CD14-positive monocyte (primary cell): Measurements from ENCODE around the gene PRSS27. TPM values are rescaled to one million over a fixed set of nuclear protein-coding genes. Genes with fewer than 3 reads are reported as not detected.

Experiments used
- DNase-seq, 3 donors: peaks; one replicate each; pipeline ENCODE4 v3.0.0-alpha.2; 2011 to 2022
- H2AFZ ChIP-seq: 2 replicates; pipeline ENCODE4 v1.6.0; 2012; ENCODE audit warnings: mild to moderate bottlenecking, low read depth, low read length, inconsistent platforms; ENCODE audit not compliant: insufficient read depth, poor library complexity, severe bottlenecking
- H3K27ac ChIP-seq, 2 donors: 1 replicate in 1 of 2; 2 replicates in 1 of 2; pipeline ENCODE4 v1.5.1; 2012 to 2013; ENCODE audit warnings: low read length in 2 of 2, control low read depth in 1 of 2, inconsistent platforms in 1 of 2, low read depth in 1 of 2, mild to moderate bottlenecking in 1 of 2
- H3K27me3 ChIP-seq, 2 donors: one replicate each; pipeline versions ENCODE4 v1.6.0 to v1.6.1; 2011 to 2013; ENCODE audit warnings: low read length in 2 of 2; ENCODE audit not compliant: control insufficient read depth in 2 of 2, insufficient read depth in 2 of 2
- H3K36me3 ChIP-seq, 2 donors: replicated peaks in 1 of 2; 1 replicate in 1 of 2; 2 replicates in 1 of 2; pipeline versions ENCODE4 v1.5.1 to v1.6.1; 2012 to 2013; ENCODE audit warnings: low read length in 2 of 2, control low read depth in 1 of 2, inconsistent platforms in 1 of 2, mild to moderate bottlenecking in 1 of 2; ENCODE audit not compliant: insufficient read depth in 2 of 2, control insufficient read depth in 1 of 2
- H3K4me1 ChIP-seq, 2 donors: 1 replicate in 1 of 2; 2 replicates in 1 of 2; pipeline versions ENCODE4 v1.5.1 to v1.6.1; 2012 to 2013; ENCODE audit warnings: low read length in 2 of 2, control low read depth in 1 of 2, inconsistent platforms in 1 of 2, mild to moderate bottlenecking in 1 of 2, moderate library complexity in 1 of 2; ENCODE audit not compliant: insufficient read depth in 2 of 2, control insufficient read depth in 1 of 2
- H3K4me2 ChIP-seq: replicated peaks from 2 replicates; pipeline ENCODE3; 2012; ENCODE audit warnings: low read length, moderate library complexity, mild to moderate bottlenecking; ENCODE audit not compliant: poor library complexity, severe bottlenecking; ENCODE audit errors: extremely low read depth
- H3K4me3 ChIP-seq, 3 experiments: fragments of 200-600 bp in 1 of 3; sonication (generic) in 1 of 3; replicated peaks in 1 of 3; 1 replicate in 2 of 3; 2 replicates in 1 of 3; pipeline ENCODE4 v1.5.1; 2011 to 2013; ENCODE audit warnings: low read length in 3 of 3, mild to moderate bottlenecking in 3 of 3, control low read depth in 2 of 3, low read depth in 2 of 3, inconsistent platforms in 1 of 3, moderate library complexity in 1 of 3
- H3K79me2 ChIP-seq: 2 replicates; pipeline ENCODE4 v1.6.0; 2012; ENCODE audit warnings: mild to moderate bottlenecking, control low read depth, inconsistent platforms, low read length, moderate library complexity; ENCODE audit not compliant: insufficient read depth
- H3K9ac ChIP-seq: 2 replicates; pipeline ENCODE4 v1.6.0; 2017; ENCODE audit warnings: low read length, mild to moderate bottlenecking; ENCODE audit not compliant: insufficient read depth, poor library complexity, severe bottlenecking
- H3K9me3 ChIP-seq, 2 donors: replicated peaks in 1 of 2; 1 replicate in 1 of 2; 2 replicates in 1 of 2; pipeline versions ENCODE4 v1.5.1 to v1.6.1; 2012 to 2013; ENCODE audit warnings: low read length in 2 of 2, control low read depth in 1 of 2; ENCODE audit not compliant: control insufficient read depth in 1 of 2, insufficient read depth in 1 of 2
- H4K20me1 ChIP-seq: 2 replicates; pipeline ENCODE4 v1.6.0; 2012; ENCODE audit warnings: mild to moderate bottlenecking, low read length, control low read depth, moderate library complexity; ENCODE audit not compliant: insufficient read depth
- H3K27ac Mint-ChIP-seq, 7 donors: one replicate each; pipeline ENCODE4 v1.8.0; 2020; ENCODE audit warnings: mild to moderate bottlenecking in 7 of 7, mixed read lengths in 7 of 7, moderate library complexity in 6 of 7, inconsistent platforms in 2 of 7
- H3K27me3 Mint-ChIP-seq, 3 donors: one replicate each; pipeline ENCODE4 v1.8.0; 2021 to 2022; ENCODE audit warnings: low read depth in 3 of 3, mild to moderate bottlenecking in 3 of 3, mixed read lengths in 3 of 3, moderate library complexity in 3 of 3, inconsistent platforms in 1 of 3
- H3K36me3 Mint-ChIP-seq, 2 donors: one replicate each; pipeline ENCODE4 v1.8.0; 2020; ENCODE audit warnings: mixed read lengths in 2 of 2, inconsistent platforms in 1 of 2, mild to moderate bottlenecking in 1 of 2
- H3K4me1 Mint-ChIP-seq: one replicate; pipeline ENCODE4 v1.8.0; 2020; ENCODE audit warnings: mild to moderate bottlenecking, mixed read lengths
- H3K4me3 Mint-ChIP-seq, 2 donors: one replicate each; pipeline ENCODE4 v1.8.0; 2020; ENCODE audit warnings: mild to moderate bottlenecking in 2 of 2, mixed read lengths in 2 of 2, moderate library complexity in 1 of 2
- H3K9me3 Mint-ChIP-seq, 7 donors: one replicate each; pipeline ENCODE4 v1.8.0; 2020 to 2022; ENCODE audit warnings: mixed read lengths in 7 of 7, mild to moderate bottlenecking in 6 of 7, moderate library complexity in 6 of 7, inconsistent platforms in 2 of 7
- WGBS: methylation state at CpG from one replicate; pipeline ENCODE4 v1.1.5; 2013; ENCODE audit warnings: missing lambda C conversion rate; ENCODE audit not compliant: insufficient coverage; 5-methylcytosine and 5-hydroxymethylcytosine counted together
- intact Hi-C, 2 donors: fragments of 100-400 bp; cut with micrococcal nuclease; formaldehyde crosslinking; loops; one replicate each; pipeline versions ENCODE4 v1.15.0 to v1.15.1; 2023
- polyA plus RNA-seq, 3 donors: library from polyadenylated mRNA; depleted of rRNA in 1 of 3; unstranded in 2 of 3; stranded (reverse) in 1 of 3; fragments of 300-500 nt in 2 of 3; fragments of >200 nt in 1 of 3; fragmentation: Illumina TruSeq in 2 of 3; gene quantifications; 1 replicate in 2 of 3; 2 replicates in 1 of 3; pipeline ENCODE4 v1.2.3, GENCODE V29; 2012 to 2021
- TF ChIP-seq, protein P1 (sequence below): fragments of 200-600 bp; IDR thresholded peaks from one replicate; pipeline ENCODE4 v1.8.0; 2022; ENCODE audit warnings: antibody characterized with exemption, mild to moderate bottlenecking

The PRSS27 gene
- polyA plus RNA-seq, 3 donors, result 1.1 TPM; not detected in 2

- Histone ChIP-seq H3K9ac (no peak overlapping the region), H3K9me3 (peaks cover 0 to 4% of the 10 kb centered on the region in 2 donors), H3K27ac (no peak overlapping the region), H3K79me2 (peaks cover 92% of the 10 kb centered on the region), H3K36me3 (peaks cover 52 to 58% of the 10 kb centered on the region in 2 donors), H3K4me1 (peaks cover 30 to 31% of the 10 kb centered on the region in 2 donors), H3K4me3 (no peak overlapping the region), H3K27me3 (no peaks in the 10 kb centered on the region), H4K20me1 (peaks cover 86% of the 10 kb centered on the region), H2AFZ (no peak overlapping the region), H3K4me2 (no peak overlapping the region)
- peaks cover 41% of the 10 kb centered on the region for H3K4me1 Mint-ChIP-seq
- 90% methylated on average over 30 of the region's 30 CpGs for WGBS
- peaks cover 0 to 1% (median 0%) of the 10 kb centered on the region in 7 donors for H3K9me3 Mint-ChIP-seq
- peaks cover 52 to 64% of the 10 kb centered on the region in 2 donors for H3K36me3 Mint-ChIP-seq
- peak overlapping the region in 4 of 7 donors; percentile 4 to 82 (median 53) for H3K27ac Mint-ChIP-seq
- no peak overlapping the region for H3K4me3 Mint-ChIP-seq
- TF ChIP-seq, protein P1, sequence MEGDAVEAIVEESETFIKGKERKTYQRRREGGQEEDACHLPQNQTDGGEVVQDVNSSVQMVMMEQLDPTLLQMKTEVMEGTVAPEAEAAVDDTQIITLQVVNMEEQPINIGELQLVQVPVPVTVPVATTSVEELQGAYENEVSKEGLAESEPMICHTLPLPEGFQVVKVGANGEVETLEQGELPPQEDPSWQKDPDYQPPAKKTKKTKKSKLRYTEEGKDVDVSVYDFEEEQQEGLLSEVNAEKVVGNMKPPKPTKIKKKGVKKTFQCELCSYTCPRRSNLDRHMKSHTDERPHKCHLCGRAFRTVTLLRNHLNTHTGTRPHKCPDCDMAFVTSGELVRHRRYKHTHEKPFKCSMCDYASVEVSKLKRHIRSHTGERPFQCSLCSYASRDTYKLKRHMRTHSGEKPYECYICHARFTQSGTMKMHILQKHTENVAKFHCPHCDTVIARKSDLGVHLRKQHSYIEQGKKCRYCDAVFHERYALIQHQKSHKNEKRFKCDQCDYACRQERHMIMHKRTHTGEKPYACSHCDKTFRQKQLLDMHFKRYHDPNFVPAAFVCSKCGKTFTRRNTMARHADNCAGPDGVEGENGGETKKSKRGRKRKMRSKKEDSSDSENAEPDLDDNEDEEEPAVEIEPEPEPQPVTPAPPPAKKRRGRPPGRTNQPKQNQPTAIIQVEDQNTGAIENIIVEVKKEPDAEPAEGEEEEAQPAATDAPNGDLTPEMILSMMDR, result no peak
- intact Hi-C loops, result no loop called here
- H3K27me3 Mint-ChIP-seq, result peaks cover 0 to 2% (median 0%) of the 10 kb centered on the region in 3 donors
- DNase-seq, result no peak
Measured at GRCh38 chr16:2756288-2757015, 36.4 kb upstream of the PRSS27 start.

GRCh38 chr16:2755158-2755557 is 35.1 kb upstream of the PRSS27 start:
- Histone ChIP-seq H3K9ac (no peak overlapping the region), H3K36me3 (peaks cover 39 to 45% of the 10 kb centered on the region in 2 donors), H3K4me1 (peaks cover 31 to 34% of the 10 kb centered on the region in 2 donors), H2AFZ (no peak overlapping the region), H3K27ac (peak overlapping the region in 1 of 2 donors; percentile 37), H4K20me1 (peaks cover 74% of the 10 kb centered on the region), H3K4me3 (peak overlapping the region in 1 of 3 experiments; percentile 97), H3K27me3 (no peaks in the 10 kb centered on the region), H3K4me2 (peak overlapping the region; percentile 99), H3K79me2 (peaks cover 84% of the 10 kb centered on the region), H3K9me3 (peaks cover 0 to 4% of the 10 kb centered on the region in 2 donors)
- peak overlapping the region; percentile 13 to 61 for H3K4me3 Mint-ChIP-seq
- no peak for DNase-seq
- peaks cover 41 to 56% of the 10 kb centered on the region in 2 donors for H3K36me3 Mint-ChIP-seq
- H3K4me1 Mint-ChIP-seq, result peaks cover 44% of the 10 kb centered on the region
- intact Hi-C loops, result no loop called here
- TF ChIP-seq, protein P1, result no peak
- peaks cover 0 to 3% (median 0%) of the 10 kb centered on the region in 3 donors for H3K27me3 Mint-ChIP-seq
- H3K27ac Mint-ChIP-seq, result peak overlapping the region in 4 of 7 donors; percentile 2 to 82 (median 18)
- 42% methylated on average over 3 of the region's 3 CpGs for WGBS
- peaks cover 0 to 4% (median 0%) of the 10 kb centered on the region in 7 donors for H3K9me3 Mint-ChIP-seq
